ENCODE data around the gene CCNT2.
"Not testable (repeated sequence)": the region's sequence is repeated elsewhere in the genome, so short reads cannot be mapped to it uniquely, and the experiment has no call there.

The CCNT2 gene

GRCh38 chr2:134919341-134920210, 954 bp downstream of the CCNT2 start:
- no peak for DNase-seq

- DNase-seq, result no peak
Observed at GRCh38 chr2:134924912-134925311, 6.3 kb downstream of the CCNT2 start.

GRCh38 chr2:134926231-134926931, 7.8 kb downstream of the CCNT2 start:
- no peak for DNase-seq

- no peak for DNase-seq
Observed at GRCh38 chr2:134927195-134927594, 8.6 kb downstream of the CCNT2 start.

- no peak for DNase-seq
Observed at GRCh38 chr2:134932864-134933526, 14.4 kb downstream of the CCNT2 start.

- no peak for DNase-seq
Observed at GRCh38 chr2:134933732-134934131, 15.1 kb downstream of the CCNT2 start.

GRCh38 chr2:134934150-134934549, 15.5 kb downstream of the CCNT2 start:
- DNase-seq, result no peak

- DNase-seq, result no peak
Observed at GRCh38 chr2:134934641-134935040, 16.0 kb downstream of the CCNT2 start.

- no peak for DNase-seq
Observed at GRCh38 chr2:134936691-134937090, 18.1 kb downstream of the CCNT2 start.

- DNase-seq, result no peak
Observed at GRCh38 chr2:134943540-134943939, 24.9 kb downstream of the CCNT2 start.

- no peak for DNase-seq
Observed at GRCh38 chr2:134944975-134945374, 26.4 kb downstream of the CCNT2 start.

- DNase-seq, result no peak
Observed at GRCh38 chr2:134946073-134946472, 27.5 kb downstream of the CCNT2 start.

GRCh38 chr2:134949981-134950708, 31.5 kb downstream of the CCNT2 start:
- no peak for DNase-seq

GRCh38 chr2:134950886-134951285, 32.3 kb downstream of the CCNT2 start:
- no peak for DNase-seq

- no peak for DNase-seq
Observed at GRCh38 chr2:134952608-134953007, 34.0 kb downstream of the CCNT2 start.

- no peak for DNase-seq
Observed at GRCh38 chr2:134954065-134954464, 35.4 kb downstream of the CCNT2 start.

GRCh38 chr2:134955744-134956143, 37.1 kb downstream of the CCNT2 start:
- no peak for DNase-seq

GRCh38 chr2:134957477-134957876, 38.9 kb downstream of the CCNT2 start:
- DNase-seq, result no peak

GRCh38 chr2:134967166-134967565, 48.5 kb downstream of the CCNT2 start:
- not testable (repeated sequence) for DNase-seq

- DNase-seq, result no peak
Observed at GRCh38 chr2:134973241-134974138, 54.9 kb downstream of the CCNT2 start.

- no peak for DNase-seq
Observed at GRCh38 chr2:134975281-134976009, 56.8 kb downstream of the CCNT2 start.
